OCI-LY7 (cell line): Measurements from ENCODE around the gene MISP. TPM values are rescaled to one million over a fixed set of nuclear protein-coding genes. Genes with fewer than 3 reads are reported as not detected.

ENCODE experiments used
- BruUV-seq: library from RNA; stranded (reverse); fragments of 400-500 nt; replicated peaks from 2 replicates; lab custom pipeline; 2021; lab: Mats Ljungman, UMichigan
- CTCF ChIA-PET: fragments of 300-600 bp; sonication (Branson Sonifier 250); formaldehyde crosslinking; loops from one replicate; lab custom pipeline; 2022; ENCODE audit warnings: antibody characterized with exemption; ENCODE audit not compliant: unreplicated experiment; lab: Charles Lee
- POLR2A ChIA-PET: fragments of 300-600 bp; sonication (Branson Sonifier 250); formaldehyde crosslinking; loops from one replicate; lab custom pipeline; 2022; ENCODE audit warnings: antibody characterized with exemption; lab: Charles Lee
- DNase-seq: peaks from one replicate; pipeline ENCODE4 v3.0.0-alpha.2; 2015; ENCODE audit warnings: low spot score
- H2AFZ ChIP-seq: fragments of 200-600 bp; sonication (generic), shearing (Covaris generic); 2 replicates; pipeline ENCODE4 v1.6.1; 2014; ENCODE audit warnings: mild to moderate bottlenecking, antibody characterized with exemption, low read length, moderate library complexity
- H3K27ac ChIP-seq: fragments of 200-600 bp; sonication (generic); 2 replicates; pipeline ENCODE4 v1.5.1; 2014; ENCODE audit warnings: mixed run types, low read depth, mild to moderate bottlenecking, moderate library complexity, low read length, inconsistent platforms; ENCODE audit not compliant: poor library complexity, severe bottlenecking
- H3K36me3 ChIP-seq: fragments of 200-600 bp; sonication (generic); 2 replicates; pipeline ENCODE4 v1.6.1; 2014; ENCODE audit warnings: mild to moderate bottlenecking, antibody characterized with exemption, low read length, moderate library complexity, mixed read lengths; ENCODE audit not compliant: insufficient read depth
- H3K4me1 ChIP-seq: fragments of 200-600 bp; sonication (generic); 2 replicates; pipeline ENCODE4 v1.5.1; 2014; ENCODE audit warnings: mild to moderate bottlenecking, low read length; ENCODE audit not compliant: insufficient read depth, poor library complexity, severe bottlenecking
- H3K4me2 ChIP-seq: fragments of 200-600 bp; sonication (generic); 2 replicates; pipeline ENCODE4 v1.6.1; 2014; ENCODE audit warnings: mild to moderate bottlenecking, low read length
- H3K4me3 ChIP-seq: fragments of 200-600 bp; sonication (generic); 2 replicates; pipeline ENCODE4 v1.5.1; 2014; ENCODE audit warnings: mild to moderate bottlenecking, low read depth, low read length; ENCODE audit not compliant: poor library complexity, severe bottlenecking
- H3K79me2 ChIP-seq: fragments of 200-600 bp; sonication (generic); 2 replicates; pipeline ENCODE4 v1.6.1; 2016; ENCODE audit warnings: low read depth, mild to moderate bottlenecking, low read length, moderate library complexity, mixed read lengths; ENCODE audit not compliant: insufficient read depth
- H3K9me2 ChIP-seq: fragments of 200-600 bp; sonication (generic); 2 replicates; pipeline ENCODE4 v1.6.1; 2016; ENCODE audit warnings: mild to moderate bottlenecking, low read length, mixed read lengths; ENCODE audit not compliant: insufficient read depth
- H3K9me3 ChIP-seq: fragments of 200-600 bp; sonication (generic); 2 replicates; pipeline ENCODE4 v1.6.1; 2014; ENCODE audit warnings: mild to moderate bottlenecking, mixed run types, low read length, mixed read lengths
- H4K20me1 ChIP-seq: fragments of 200-600 bp; sonication (generic); 2 replicates; pipeline ENCODE4 v1.6.1; 2014; ENCODE audit warnings: mild to moderate bottlenecking, antibody characterized with exemption, low read length, moderate library complexity, mixed read lengths; ENCODE audit not compliant: insufficient read depth
- CTCF ChIP-seq: fragments of 200-600 bp; sonication (generic); conservative IDR thresholded peaks from 2 replicates; pipeline ENCODE4 v1.5.1; 2014; ENCODE audit warnings: mild to moderate bottlenecking, antibody characterized with exemption, low read length, moderate library complexity, mixed read lengths
- EZH2phosphoT487 ChIP-seq: fragments of 200-600 bp; sonication (generic); IDR thresholded peaks from 2 replicates; pipeline ENCODE4 v1.6.1; 2018; ENCODE audit warnings: low read depth, borderline replicate concordance, mild to moderate bottlenecking, mixed run types, antibody characterized with exemption, low read length, moderate library complexity, mixed read lengths
- intact Hi-C: fragments of 100-400 bp; cut with micrococcal nuclease; formaldehyde crosslinking; loops from one replicate; pipeline ENCODE4 v1.10.0; 2022; ENCODE audit not compliant: unreplicated experiment
- total RNA-seq, 2 experiments: library from RNA; depleted of rRNA in 1 of 2; stranded (reverse); fragments of >200 nt in 1 of 2; shearing (Covaris generic) in 1 of 2; gene quantifications; 2 replicates each; pipeline ENCODE4 v1.2.3, GENCODE V29; 2014 to 2022

The MISP gene
- total RNA-seq, 2 experiments from 2014 or later, result 0.23 TPM; not detected in 1

GRCh38 chr19:746208-746819, 4.6 kb upstream of the MISP start:
- H4K20me1 ChIP-seq, result no peaks in the 10 kb centered on the region
- TF ChIP-seq CTCF (no peak), EZH2phosphoT487 (no peak)
- H3K27ac ChIP-seq, result no peak overlapping the region
- ChIA-PET POLR2A (no interaction called here), CTCF (no interaction called here)
- H3K4me3 ChIP-seq, result no peak overlapping the region
- no peak overlapping the region for H3K4me2 ChIP-seq
- no peaks in the 10 kb centered on the region for H3K9me3 ChIP-seq
- no peak overlapping the region for H2AFZ ChIP-seq
- intact Hi-C loops, result no loop called here
- no peaks in the 10 kb centered on the region for H3K4me1 ChIP-seq
- no peak for DNase-seq
- no peaks in the 10 kb centered on the region for H3K79me2 ChIP-seq
- BruUV-seq, result no TSS peak
- no peaks in the 10 kb centered on the region for H3K9me2 ChIP-seq
- H3K36me3 ChIP-seq, result no peaks in the 10 kb centered on the region

GRCh38 chr19:746956-747355, 4.0 kb upstream of the MISP start:
- no peak overlapping the region for H3K4me2 ChIP-seq
- DNase-seq, result no peak
- H3K4me1 ChIP-seq, result no peaks in the 10 kb centered on the region
- H2AFZ ChIP-seq, result no peak overlapping the region
- no peak for TF ChIP-seq EZH2phosphoT487
- TF ChIP-seq CTCF, result no peak
- ChIA-PET POLR2A (no interaction called here), CTCF (no interaction called here)
- H4K20me1 ChIP-seq, result no peaks in the 10 kb centered on the region
- no peak overlapping the region for H3K4me3 ChIP-seq
- H3K27ac ChIP-seq, result no peak overlapping the region
- H3K36me3 ChIP-seq, result no peaks in the 10 kb centered on the region
- BruUV-seq, result no TSS peak
- no peaks in the 10 kb centered on the region for H3K9me2 ChIP-seq
- intact Hi-C loops, result no loop called here
- no peaks in the 10 kb centered on the region for H3K9me3 ChIP-seq
- H3K79me2 ChIP-seq, result no peaks in the 10 kb centered on the region

- intact Hi-C loops, result no loop called here
- Histone ChIP-seq H3K4me3 (no peak overlapping the region), H3K9me2 (no peaks in the 10 kb centered on the region), H3K4me2 (no peak overlapping the region), H4K20me1 (no peaks in the 10 kb centered on the region), H3K36me3 (no peaks in the 10 kb centered on the region), H2AFZ (no peak overlapping the region), H3K27ac (no peak overlapping the region), H3K9me3 (no peaks in the 10 kb centered on the region), H3K79me2 (no peaks in the 10 kb centered on the region), H3K4me1 (no peaks in the 10 kb centered on the region)
- CTCF ChIA-PET, result no interaction called here
- DNase-seq, result no peak
- POLR2A ChIA-PET, result no interaction called here
- TF ChIP-seq EZH2phosphoT487, result no peak
- no peak for TF ChIP-seq CTCF
- no TSS peak for BruUV-seq
These were observed 3.3 kb upstream of the MISP start for GRCh38 chr19:747432-748273.
